Cardiac ventricle fibroblast (primary cell): ENCODE results near the gene KDM4F. TPM values are rescaled to one million over a fixed set of nuclear protein-coding genes. Genes with fewer than 3 reads are reported as not detected.

ENCODE experiments used
- total RNA-seq: library from RNA; depleted of rRNA; stranded (reverse); fragments of >200 nt; gene quantifications from 2 replicates; pipeline ENCODE4 v1.2.3, GENCODE V29; 2015

KDM4F gene
- total RNA-seq, result not detected in 2 replicates

GRCh38 chr11:95049122-95049521 is at the start of gene KDM4F:
Gene KDM4F (plus strand): TSS chr11:95049422.

GRCh38 chr11:95024958-95025357 is 24.3 kb upstream of the KDM4F start, which contains the start of gene KDM4E:
Gene KDM4E (plus strand): TSS chr11:95025258. CDS start chr11:95025558, 300 bp downstream.

GRCh38 chr11:95066716-95067038 is 17.5 kb downstream of the KDM4F start, which contains the start of gene SRSF8:
Gene SRSF8 (plus strand): TSS chr11:95066919. CDS start chr11:95067227, 308 bp downstream.

GRCh38 chr11:95089620-95090542 is 40.7 kb downstream of the KDM4F start, which contains the start of gene ENDOD1:
Gene ENDOD1 (plus strand): TSS chr11:95089846. CDS start chr11:95089928, 82 bp downstream.

Other genes with a start within 250 kb of the KDM4F start
- 26.9 and 29.6 TPM in 2 replicates for gene CWC15, start 75.9 kb upstream of the KDM4F start, total RNA-seq
- 0.25 and 0.64 TPM in 2 replicates for gene KDM4D, start 75.7 kb upstream of the KDM4F start, total RNA-seq
- gene KDM4E, start 24.2 kb upstream of the KDM4F start, total RNA-seq, result not detected in 2 replicates
- gene SRSF8, start 17.5 kb downstream of the KDM4F start, total RNA-seq, result 14.7 and 23.9 TPM in 2 replicates
- 22.0 and 22.4 TPM in 2 replicates for gene ENDOD1, start 40.4 kb downstream of the KDM4F start, total RNA-seq
- gene SESN3, start 181.8 kb downstream of the KDM4F start, total RNA-seq, result 37.4 and 45.5 TPM in 2 replicates